Stimulated activated CD8-positive, alpha-beta memory T cell treated with anti-CD3 and anti-CD28 coated beads, Interleukin-4, amount 100 ng/mL, for 48 hours (primary cell): Measurements from ENCODE around the gene ZC3H4.
A peak's percentile ranks its signal among the peaks of the same experiment; 100 is the strongest.
"Not testable (repeated sequence)": the region's sequence is repeated elsewhere in the genome, so short reads cannot be mapped to it uniquely, and the experiment has no call there.

ENCODE experiments used
- DNase-seq: peaks from one replicate; pipeline ENCODE4 v3.0.0-alpha.2; 2020

Gene ZC3H4

DNA sequence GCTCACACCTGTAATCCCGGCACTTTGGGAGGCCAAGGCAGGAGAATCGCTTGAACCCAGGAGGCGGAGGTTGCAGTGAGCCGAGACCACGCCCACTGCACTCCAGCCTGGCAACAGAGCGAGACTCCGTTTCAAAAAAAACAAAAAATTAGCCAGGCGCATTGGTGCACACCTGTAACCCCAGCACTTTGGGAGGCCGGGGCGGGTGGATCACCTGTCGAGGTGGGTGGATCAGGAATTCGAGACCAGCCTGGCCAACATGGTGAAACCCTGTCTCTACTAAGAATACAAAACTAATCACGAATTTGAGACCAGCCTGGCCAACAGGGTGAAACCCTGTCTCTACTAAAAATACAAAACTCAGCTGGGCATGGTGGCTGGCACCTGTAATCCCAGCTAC lies 35.2 kb downstream of the ZC3H4 start:
- DNase-seq: not testable (repeated sequence)

- DNase-seq: no peak
These were observed 37.6 kb downstream of the ZC3H4 start for GRCh38 chr19:47075941-47076340.

DNA sequence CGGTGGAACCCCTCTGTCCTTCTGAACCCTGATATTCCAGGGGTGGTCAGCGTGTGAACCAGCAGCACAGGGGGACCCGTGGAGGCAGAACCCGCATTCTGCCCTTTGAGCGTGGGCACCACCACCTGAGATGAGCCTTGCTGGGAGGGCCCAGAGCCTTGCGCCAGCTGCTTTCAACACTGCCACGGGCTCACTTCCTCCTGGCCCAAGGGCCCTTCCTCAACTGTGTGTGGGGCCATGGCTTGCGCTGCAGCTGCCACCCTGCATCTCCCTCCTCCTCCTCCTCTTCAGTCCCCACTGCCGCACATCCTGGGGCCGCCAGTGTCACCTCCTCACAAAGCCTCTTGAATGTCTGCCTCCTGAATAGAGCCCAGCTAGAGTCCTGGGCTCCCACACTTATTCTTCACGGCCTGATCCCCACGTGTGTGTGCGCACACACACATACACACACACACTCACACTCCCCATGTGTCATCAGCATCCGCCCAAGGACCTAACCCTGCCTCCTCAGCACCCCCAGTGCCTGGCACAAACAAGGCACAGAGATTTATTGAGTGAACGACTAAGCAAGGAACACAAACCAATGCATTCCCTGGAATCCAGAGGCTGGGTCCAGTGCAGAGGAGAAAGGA lies 38.3 kb downstream of the ZC3H4 start:
- DNase-seq: no peak

DNA sequence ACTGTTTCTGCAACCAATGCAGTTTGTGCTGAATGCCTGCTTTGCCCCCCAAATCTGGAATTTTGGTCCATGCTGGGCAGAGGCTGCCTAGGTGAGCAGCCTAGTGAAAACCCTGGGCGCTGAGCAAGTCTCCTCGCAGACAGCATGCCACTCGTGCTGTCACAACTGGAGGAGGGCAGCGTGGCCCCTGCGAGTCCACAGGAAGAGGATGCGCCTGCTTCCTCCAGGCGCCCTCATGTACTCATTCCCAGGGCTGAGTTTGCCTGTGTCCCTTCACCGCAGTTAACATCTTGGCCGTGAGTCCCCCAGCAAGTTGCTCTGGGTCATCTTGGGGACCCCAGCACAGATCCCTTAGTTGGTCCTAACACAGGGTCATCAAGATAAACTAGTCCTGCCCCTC lies 39.0 kb downstream of the ZC3H4 start:
- DNase-seq: no peak

DNA sequence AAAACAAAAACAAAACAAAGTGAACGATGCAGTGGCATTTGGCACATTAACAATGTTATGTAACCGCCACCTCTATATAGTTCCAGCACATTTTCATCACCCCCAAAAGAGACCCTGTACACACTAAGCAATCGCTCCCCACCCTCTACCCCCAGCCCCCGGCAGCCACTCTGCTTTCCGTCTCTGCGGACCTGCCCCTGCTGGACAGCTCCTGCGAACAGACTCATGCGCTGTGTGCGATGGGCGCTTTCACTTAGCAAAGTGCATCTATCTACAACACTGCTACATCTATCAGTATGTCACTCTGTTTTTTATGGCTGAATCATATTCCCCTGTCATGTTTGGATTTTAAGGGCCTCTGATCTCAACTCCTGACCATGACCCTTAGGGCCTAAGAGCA lies 40.0 kb downstream of the ZC3H4 start:
- no peak for DNase-seq

DNA sequence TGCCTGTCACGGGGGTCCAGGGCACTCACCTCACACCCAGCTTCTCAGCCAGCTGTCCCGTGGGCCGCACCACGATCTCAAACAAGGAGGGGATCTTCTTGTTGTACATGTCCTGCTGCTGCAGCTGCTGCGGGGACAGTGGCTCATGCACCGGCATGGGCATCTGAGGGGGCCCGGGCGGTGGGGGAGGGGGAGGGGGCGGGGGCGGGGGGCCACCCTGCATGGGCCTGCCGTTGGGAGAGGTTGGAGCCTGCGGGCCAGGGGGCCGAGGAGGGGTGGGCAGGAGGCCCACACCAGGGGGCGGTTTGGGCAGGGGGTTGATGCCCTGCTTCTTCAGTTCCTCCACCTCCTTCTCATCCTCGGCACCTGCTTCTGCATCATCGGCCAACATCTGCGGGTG lies 41.3 kb downstream of the ZC3H4 start:
- no peak for DNase-seq

GRCh38 chr19:47071731-47072130 lies 41.8 kb downstream of the ZC3H4 start:
- no peak for DNase-seq

DNA sequence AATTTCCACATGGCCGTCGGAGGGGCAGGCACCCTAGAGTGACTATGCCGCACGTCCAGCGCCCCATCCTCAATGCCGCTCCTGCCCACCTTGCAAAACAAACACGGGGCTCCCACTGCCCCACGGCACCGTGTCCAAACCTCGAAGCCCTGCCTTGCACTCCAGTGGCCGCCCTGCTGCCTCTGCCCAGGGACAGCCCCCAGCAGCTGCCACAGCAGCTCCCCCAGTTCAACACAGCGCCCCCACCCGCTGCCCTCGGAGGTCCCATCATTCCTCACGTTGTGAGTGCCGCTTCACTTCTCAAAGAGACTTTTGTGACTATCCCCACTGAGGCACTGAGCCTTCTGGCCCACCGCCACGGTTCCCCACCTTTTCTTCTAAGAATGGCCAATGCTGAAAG lies 42.8 kb downstream of the ZC3H4 start:
- DNase-seq: no peak

- no peak for DNase-seq
These were observed 43.8 kb downstream of the ZC3H4 start for GRCh38 chr19:47069795-47070194.

DNA sequence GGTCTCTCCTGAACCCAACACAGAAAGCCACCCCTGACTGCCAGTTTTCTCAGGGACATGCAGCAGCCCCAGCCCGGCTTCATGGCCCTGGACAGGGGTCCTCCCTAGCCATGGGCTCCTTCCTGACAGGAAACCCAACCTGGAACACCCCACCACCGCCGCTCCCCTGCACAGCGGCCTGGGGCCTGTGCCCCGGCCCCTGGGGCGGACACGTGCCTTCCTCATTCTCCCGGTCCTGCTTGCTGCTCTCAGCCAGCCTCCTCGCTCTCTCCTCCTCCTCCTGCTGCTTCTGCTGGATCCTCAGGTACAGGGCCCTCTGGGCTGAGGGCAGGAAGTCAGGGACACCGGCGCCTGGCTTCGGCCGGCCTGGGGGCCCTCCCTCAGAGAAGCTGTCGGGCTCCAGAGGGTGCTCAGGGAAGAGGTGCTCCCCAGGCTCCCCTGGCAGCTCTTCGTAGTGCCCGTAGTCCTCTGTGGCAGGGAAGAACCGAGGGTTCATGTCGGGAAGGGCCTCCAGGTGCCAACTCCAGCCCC lies 44.6 kb downstream of the ZC3H4 start:
- no peak for DNase-seq

- DNase-seq: no peak
These were observed 45.3 kb downstream of the ZC3H4 start for GRCh38 chr19:47068246-47068645.

DNA sequence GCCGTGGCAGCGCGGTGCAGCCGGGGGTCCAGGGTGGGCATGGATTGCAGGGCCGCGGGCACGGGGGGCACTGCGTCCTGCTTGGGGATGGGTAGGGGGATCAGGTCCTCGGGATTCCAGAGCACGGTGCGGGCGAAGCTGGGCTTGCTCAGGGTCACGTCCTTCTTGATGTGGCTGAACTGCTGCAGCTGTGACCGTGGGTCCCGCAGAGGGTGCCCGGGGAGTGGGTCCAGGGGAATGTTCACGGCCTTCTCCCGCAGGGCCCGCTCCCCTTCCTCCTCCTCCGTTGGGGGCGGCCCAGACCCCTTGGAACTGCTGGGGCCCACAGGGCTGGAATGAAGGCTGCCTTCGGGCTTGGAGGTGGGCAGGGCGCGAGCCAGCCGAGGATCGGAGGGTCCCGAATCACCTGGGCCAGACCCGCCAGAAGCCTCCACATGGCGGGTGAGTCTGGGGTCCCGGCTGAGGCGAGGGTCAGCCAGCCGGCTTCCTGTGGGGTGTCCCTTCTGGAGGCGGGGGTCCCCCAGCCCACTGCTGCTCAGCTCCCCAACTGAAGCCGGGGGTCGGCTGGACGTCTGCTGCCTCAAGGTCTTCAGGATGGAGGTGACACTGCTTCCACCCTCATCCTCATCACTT lies 46.2 kb downstream of the ZC3H4 start:
- DNase-seq: no peak

GRCh38 chr19:47066376-47067214 lies 47.0 kb downstream of the ZC3H4 start:
- no peak for DNase-seq

DNA sequence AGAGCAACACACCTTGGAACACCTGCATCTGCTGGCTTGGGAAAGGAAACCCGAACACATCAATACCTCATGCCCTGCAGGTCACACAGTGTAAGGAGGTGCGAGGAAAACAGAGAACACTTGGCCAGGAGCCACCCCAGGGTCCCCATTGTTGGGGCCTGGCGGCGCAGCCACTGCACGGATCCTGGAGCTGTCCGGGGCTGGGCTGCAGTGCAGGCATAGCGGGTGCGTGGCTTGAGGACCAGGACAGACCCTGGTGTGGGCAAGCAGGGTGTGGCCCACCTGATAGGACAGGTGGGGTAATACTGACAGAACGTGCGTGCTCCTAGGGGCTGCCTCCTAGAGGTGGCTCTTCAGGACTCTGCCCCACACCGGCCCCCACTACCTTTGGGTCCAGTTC lies 48.3 kb downstream of the ZC3H4 start:
- no peak for DNase-seq

DNA sequence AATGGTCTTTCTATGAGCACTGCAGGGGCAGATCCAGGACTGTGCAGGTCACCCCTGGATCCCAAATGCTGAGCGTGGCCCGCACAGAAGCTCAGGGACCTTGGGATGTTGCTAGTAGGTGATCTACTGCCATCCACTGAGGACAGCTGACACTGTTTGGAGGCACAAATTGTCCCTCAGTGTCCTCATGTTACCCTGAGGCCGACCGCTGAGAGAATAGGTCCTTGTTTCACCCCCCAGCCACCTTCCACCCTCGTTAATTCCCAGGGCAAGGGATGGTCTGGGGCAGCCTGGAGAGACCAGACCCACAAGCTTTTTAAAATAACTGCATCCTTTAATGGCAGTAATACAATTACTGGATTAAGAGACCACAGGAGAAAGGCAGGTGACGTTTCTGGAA lies 49.7 kb downstream of the ZC3H4 start:
- DNase-seq: no peak

- DNase-seq: no peak
These were observed 55.0 kb downstream of the ZC3H4 start for GRCh38 chr19:47058621-47059022.

GRCh38 chr19:47057328-47057727 lies 56.2 kb downstream of the ZC3H4 start:
- DNase-seq: no peak

DNA sequence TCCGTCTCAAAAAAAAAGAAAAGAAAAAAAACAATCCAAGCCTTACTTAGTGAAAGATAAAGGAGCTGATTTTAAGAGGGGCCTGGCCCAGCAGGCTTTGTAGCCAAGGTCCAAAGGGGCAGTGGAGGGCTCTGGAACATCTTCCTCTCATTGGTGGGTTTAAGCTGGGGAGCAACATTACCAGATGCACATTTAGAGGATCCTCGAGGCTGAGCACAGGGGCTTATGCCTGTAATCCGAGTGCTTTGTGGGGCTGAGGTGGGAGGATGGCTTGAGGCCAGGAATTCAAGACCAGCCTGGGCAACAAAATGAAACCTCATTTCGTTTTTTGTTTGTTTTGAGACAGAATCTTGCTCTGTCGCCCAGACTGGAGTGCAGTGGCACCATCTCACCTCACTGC lies 57.2 kb downstream of the ZC3H4 start:
- no peak for DNase-seq

- not testable (repeated sequence) for DNase-seq
These were observed 63.0 kb downstream of the ZC3H4 start for GRCh38 chr19:47050562-47050961.

- no peak for DNase-seq
These were observed 64.3 kb downstream of the ZC3H4 start for GRCh38 chr19:47049307-47049700.

DNA sequence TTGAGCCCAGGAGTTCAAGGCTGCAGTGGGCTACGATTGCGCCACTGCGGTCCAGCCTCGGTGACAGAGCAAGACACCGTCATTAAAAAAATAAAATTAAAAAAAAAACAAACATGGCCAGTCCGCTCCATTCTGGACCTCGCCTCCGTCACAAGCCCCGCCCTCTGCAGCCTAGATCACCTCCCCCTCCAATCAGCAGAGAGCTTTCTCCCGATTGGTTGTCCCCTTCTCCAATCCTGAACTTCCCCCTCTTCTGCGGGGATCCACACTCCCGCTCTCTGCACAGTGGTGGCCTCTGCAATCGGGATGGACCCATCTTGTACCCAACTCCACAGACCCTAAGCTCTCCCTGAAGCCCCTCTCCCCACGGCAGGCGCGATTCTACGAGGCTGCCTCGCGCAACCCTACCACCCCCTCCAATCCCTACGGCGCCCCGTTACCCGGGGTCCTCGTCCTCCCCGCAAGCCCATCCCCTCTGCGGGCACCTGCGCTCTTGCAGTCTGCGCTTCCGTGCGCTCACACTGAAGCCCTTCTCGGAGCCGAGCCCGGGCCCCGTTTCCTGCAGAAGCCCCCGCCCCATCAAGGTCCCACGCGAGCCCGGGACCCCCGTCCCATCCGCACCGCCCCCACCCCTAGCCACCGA lies 65.7 kb downstream of the ZC3H4 start:
- DNase-seq: peak; percentile 86

DNA sequence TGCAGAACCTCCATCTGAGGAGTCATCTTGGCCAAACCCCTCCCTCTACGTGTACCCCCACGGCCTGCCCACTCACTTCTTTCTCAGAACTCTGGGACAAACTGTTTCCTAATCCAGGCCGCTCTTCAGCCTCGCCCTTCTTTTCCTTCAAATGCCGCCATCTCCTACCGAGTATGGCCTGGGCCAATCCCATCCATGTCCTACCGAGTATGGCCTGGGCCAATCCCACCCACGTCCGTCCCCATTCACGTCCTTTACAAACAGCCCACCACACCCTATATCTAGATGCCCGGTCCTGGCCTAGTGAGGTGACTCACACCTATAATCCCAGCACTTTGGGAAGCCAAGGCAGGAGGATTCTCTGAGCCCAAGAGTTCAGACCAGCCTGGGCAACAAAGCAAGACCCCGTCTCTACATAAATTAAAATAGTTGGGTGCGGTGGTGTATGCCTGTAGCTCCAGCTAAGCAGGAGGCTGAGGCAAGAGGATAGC lies 66.3 kb downstream of the ZC3H4 start:
- no peak for DNase-seq

DNA sequence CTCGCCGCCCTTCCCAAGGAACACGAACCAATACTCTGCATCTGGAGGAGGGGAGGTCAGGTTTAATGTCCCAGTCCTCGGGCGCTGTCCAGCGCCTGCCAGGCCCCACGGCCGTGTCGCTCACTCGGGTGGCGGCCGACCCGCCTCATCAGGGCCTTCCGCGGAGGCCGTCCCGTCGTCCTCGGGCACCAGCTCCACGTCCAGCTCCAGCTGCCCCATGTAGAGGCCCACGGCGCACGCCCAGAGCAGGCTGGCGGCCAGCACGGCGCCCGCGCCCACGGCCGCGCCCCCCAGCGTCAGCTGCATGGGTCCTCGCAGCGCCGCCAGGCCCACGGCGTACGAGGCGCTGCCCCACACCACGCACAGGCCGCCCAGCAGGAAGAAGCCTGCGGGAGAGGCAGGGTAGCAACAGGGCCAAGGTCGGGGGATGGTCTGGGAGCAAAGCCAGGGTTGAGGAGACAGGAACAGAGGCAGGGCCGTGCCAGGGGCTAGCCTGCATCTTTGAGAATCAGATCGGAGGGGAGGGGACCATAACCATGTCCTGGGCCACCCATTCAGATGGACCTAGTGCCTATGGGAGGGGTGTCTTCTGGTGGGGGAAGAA lies 67.6 kb downstream of the ZC3H4 start:
- DNase-seq: no peak
